ENCODE measurements around the gene DHX15.

GRCh38 chr4:24557026-24558025 is 27.0 kb downstream of the DHX15 start:
- TF ChIP-seq EZH2phosphoT487 (IDR thresholded peaks at IDR 0.05; ENCODE audit: insufficient read depth, low read depth) (no peak), EZH2 (IDR thresholded peaks at IDR 0.05; ENCODE audit: insufficient read depth, poor library complexity, severe bottlenecking) (no peak)

Measured in GM23248 (cell line).